ENCODE results near the gene FBXW7.

FBXW7 gene

DNA sequence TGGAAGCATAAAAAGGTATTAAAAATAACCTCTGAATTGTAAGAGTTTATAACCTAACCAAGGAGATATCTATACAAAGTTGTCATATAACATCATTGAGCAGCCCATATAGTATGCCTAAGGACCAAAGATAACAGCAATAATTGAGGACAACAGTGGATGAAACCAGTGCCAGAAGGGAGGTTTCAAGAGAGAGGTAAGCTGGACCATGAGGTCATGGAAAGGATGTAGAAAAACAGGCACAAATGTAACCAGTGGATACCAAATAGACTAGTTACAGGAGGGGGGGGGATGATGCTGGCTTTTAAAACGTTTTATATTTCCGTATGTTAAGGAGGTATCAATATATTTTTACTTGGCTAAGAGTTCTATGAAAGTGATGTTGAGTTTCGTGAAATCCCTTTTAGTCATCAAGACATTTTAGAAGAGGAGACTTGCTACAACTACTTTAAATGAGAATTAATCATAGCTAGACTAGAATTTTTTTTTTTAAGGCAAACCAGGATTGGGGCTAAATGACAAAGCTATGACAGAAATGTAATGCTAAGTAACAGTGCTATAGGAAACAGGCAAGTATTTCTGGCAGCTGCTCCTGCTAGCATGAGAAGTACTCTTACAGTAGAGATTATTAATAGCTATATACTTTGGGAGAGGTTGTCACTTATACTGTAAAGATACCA lies 161.1 kb downstream of the FBXW7 start:
- no peak for DNase-seq (ENCODE audit: low read depth in 4 of 4, low spot score in 1 of 4)

DNA sequence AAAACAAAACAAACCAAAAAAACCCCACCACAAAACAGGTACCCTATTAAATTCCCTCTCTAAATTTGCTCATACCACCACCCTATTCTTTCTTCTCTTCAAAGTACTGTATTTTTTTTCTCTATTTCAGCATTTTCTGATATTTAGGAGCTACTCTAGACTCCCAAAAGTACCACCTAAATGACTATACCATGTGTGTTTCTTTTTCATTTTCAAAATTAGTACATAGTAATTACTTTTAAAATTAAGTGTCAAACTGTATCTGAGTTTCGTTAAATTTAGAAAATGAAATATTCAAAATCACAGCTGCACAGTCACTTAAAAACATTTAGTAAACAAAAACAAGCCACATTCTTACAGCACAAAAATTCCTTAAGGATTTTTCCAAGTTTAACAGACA lies 161.7 kb downstream of the FBXW7 start:
- no peak for DNase-seq (ENCODE audit: low read depth in 4 of 4, low spot score in 1 of 4)

DNA sequence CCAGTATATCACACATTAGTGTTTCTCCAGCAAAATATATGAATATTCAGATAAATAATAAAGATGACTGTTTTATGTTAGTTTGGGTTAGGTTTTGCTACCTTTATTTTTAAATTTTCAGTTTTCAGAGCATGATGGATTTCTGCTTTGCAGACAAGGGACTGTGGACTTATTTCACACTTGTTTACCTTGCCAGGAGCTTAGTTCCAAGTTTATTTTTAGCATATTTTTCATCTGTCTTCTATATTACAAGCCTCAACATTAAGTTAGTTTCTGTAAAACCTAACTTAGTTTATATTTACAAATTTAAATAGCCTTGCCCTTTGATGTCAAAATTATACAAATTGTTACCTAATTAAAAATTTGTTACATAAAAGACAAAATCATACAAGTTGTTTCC lies 163.4 kb downstream of the FBXW7 start:
- no peak for DNase-seq (ENCODE audit: low read depth in 4 of 4, low spot score in 1 of 4)

DNA sequence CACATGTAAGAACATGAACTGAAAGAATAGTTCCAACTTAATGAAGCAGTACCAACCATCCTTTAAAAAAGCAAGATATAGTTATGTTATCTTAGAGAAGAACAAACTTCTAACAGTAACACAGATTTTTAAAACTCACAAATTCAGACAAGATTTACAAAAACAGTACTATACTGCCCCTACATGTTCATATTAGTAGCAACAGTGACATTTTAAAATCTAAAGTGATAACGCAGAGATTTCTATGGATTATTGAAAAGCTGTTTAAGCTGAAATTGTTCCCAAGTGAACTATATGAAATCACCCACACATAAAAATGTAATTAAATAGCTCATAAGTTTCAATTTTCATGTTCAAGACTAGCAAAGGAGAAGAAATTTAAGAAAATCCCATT lies 166.0 kb downstream of the FBXW7 start:
- DNase-seq (ENCODE audit: low read depth in 4 of 4, low spot score in 1 of 4), result no peak

DNA sequence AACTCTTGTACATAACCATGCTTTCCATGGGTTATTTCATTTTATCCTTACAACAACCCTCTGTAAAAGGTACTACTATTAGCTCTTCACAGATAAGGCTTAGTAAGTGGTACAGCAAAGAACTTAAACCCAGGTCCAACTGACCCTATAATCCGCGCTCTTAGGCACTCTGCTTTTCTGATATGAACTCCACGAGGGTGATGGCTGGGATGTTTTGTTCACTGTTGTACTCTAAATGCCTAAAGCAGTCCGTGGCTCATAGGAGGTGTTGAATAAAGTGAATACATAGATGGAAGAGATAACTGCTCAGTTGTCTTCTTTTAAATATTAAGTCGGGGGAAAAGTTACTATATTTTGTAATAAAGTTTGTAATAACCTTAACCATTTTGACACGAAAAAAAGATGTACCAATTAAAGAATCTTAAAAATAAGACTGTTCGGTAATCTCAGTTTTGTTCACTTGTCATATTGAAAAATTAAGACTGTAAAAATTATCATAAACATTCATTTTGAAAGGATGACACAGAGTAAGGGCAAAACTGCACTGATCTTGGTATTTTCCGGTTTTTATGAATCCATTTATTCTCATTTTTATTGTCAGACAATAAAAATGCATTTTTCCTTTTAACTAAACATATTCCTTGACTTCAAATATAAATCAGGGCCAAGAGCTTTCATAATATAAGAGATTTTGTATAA lies 166.5 kb downstream of the FBXW7 start:
- no peak for DNase-seq (ENCODE audit: low read depth in 4 of 4, low spot score in 1 of 4)

DNA sequence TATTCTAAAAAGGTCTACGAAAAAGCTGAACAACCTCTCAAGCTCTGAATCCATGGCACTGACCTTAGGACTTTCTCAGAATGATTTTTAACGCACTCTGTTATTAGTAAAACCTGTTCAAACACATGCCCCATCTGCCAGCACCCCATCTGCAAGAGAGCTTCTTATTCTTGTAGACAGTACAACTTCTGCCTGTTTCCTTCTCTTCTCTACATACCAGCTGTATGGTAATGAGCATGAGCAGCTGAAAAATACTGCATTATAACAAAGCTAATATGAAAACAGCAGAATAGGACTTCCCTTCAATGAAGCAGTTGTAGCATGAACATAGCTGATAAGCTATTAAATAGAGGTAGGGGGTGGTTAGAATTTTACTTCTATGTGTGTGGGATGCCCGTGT lies 167.9 kb downstream of the FBXW7 start:
- DNase-seq (ENCODE audit: low read depth in 4 of 4, low spot score in 1 of 4), result no peak

DNA sequence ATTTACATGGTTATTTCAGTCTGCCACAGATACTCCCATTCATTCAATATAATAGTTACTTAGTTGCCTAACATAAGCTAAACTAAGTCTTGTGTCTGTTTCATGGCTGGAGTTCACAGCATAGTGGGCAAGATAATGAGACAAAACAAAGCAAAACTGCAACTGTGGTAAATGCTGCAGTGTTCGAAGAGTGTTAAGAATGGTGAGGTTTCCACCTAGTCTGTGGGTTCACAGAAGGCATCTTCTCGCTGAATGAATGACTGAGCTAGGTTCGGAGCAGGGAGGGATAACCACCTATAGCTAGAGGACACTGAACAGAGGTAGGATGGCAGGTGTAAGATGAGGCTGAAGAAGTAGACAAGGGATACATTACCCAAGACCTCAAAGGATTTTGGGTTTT lies 171.0 kb downstream of the FBXW7 start:
- DNase-seq (ENCODE audit: low read depth in 4 of 4, low spot score in 1 of 4), result no peak

DNA sequence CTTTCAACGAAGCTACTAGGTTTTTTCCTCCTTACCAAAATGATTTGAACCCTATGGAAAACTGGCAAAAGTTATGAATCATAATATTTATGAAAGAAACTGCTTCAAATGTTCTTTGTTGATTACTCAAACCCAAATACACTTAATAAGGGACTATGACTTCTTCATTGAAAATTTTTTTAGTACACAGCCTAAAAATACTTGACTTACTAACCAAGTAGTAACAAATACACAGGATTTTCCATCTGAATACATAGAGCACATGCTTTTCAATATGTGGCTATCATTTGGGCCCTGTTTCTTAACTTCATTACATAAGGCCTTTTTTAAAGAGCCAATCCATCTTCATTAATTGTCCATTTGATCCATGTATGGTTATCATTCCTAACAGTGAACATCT lies 171.5 kb downstream of the FBXW7 start:
- DNase-seq (ENCODE audit: low read depth in 4 of 4, low spot score in 1 of 4), result no peak

DNA sequence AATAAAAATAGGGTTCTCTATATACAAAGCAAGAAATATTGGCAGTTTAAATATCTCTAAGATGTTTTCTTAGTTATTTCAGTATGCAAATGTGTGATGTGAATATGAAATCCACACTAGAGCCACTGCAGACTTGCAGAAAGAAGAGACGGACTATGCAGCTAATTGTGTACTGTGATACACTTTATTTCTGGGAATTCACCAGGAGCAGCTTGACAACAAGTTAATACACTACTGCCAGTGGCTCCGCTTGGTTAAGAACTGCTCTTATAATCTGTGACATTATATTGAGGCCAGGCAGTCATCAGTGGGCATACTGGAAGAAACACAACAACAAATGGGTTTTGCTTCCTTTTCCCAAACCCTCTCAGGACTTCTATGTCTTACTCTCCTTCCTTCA lies 172.0 kb downstream of the FBXW7 start:
- DNase-seq (ENCODE audit: low read depth in 4 of 4, low spot score in 1 of 4), result no peak

DNA sequence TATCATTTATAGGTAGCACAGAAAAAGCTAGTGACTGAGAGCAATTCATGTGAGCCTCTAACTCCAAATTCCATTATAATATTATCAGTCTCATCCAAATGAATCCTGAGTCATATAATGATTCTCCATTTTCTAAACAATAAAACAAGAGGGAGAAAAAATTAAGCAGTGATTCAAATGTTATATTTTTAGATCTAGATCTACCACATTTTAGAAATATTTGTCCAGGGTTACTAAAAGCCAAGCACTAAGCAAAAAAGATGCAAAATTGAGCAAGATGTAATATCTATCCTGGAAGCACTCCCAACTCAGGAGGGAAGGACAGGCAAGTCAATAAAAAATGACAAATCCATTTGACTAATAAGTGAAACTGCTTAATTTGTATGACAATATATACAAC lies 172.8 kb downstream of the FBXW7 start:
- DNase-seq (ENCODE audit: low read depth in 4 of 4, low spot score in 1 of 4), result no peak

DNA sequence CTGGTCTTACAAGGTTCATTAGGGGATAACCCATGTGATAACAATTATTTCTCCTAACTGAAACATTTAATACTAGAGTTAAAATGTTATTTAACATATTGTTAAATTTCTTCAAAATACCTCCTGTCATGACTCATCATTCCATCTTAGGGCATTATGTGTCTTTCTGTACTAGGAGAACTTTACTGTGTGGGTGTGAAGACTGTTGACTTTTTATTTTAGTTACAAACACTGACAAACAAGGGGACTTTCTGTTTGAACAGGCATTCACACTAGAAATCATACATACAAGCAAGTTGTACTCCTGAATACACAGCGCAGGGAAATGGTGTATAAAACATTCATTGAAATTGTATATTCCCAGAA lies 175.9 kb downstream of the FBXW7 start:
- DNase-seq (ENCODE audit: low read depth in 4 of 4, low spot score in 1 of 4), result no peak

DNA sequence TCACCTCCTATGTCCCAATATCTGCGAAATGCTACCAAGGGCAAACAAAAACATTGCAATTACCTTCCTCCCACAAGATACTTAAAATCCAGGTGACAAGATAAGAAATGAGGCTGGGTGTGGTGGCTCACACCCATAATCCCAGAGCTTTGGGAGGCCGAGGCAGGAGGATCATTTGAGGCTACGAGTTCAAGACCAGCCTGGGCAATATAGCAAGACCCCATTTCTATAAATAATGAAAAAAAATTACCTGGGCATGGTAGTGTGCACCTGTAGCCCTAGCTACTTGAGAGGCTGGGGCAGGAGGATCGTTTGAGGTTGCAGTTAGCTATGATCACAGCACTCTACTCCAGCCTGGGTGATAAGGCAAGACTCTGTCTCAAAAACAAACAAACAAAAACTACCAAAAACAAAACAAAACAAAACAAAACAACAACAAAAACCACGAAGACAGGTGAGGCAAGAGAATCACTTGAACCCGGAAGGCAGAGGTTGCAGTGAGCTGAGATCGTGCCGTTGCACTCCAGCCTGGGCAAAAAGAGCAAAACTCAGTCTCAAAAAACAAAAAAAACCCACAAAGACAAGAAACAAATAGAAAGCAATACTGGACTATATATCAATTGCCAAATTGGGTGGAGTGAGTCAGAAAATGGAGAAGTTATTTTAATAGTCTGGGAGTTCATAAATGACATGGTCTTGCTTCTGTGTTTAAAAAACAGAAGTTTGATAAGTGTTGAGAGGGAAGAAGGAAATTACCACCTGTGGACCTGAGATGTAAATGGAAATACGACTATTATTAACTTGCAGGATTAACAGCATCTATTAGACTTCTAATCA lies 176.5 kb downstream of the FBXW7 start:
- no peak for DNase-seq (ENCODE audit: low read depth in 4 of 4, low spot score in 1 of 4)

DNA sequence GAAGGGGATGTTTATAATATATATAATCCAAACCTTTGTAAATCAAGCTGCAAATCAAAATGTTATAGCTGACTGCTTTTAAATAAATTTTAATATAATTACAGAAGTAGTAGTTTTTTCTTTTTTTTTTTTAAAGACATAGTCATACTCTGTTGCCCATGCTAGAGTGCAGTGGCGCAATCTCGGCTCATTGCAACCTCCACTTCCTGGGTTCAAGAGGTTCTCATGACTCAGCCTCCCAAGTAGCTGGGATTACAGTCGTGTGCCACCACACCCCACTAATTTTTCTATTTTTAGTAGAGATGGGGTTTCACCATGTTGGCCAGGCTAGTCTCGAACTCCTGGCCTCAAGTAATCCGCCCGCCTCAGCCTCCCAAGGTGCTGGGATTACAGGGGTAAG lies 178.7 kb downstream of the FBXW7 start:
- DNase-seq (ENCODE audit: low read depth in 4 of 4, low spot score in 1 of 4), result no peak

DNA sequence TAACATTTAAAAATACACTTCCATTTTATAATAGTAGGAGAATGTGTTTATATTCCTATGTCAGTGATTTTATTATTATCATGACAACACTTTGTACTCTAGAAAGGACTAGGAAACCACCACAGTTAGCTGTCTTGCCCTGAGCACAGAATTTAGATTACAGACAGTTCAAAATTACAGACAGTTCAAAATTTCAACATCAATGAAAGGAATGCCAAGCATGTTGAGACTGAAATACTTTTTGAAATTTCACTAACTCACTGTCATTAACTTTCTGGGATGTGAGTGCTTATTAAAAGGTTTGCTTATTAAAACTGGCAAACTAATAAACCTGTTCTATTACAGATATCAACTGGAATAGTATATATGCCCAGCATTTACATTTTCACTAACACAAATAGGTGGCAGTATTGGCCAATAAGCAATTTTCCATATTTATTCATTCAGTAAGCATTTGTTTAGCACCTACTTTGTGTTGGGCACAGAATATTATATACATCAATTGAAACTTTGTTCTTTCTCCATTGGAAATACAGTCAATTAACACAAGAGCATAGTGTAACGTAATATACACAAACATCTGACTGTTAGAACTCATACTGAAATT lies 179.4 kb downstream of the FBXW7 start:
- no peak for DNase-seq (ENCODE audit: low read depth in 4 of 4, low spot score in 1 of 4)

DNA sequence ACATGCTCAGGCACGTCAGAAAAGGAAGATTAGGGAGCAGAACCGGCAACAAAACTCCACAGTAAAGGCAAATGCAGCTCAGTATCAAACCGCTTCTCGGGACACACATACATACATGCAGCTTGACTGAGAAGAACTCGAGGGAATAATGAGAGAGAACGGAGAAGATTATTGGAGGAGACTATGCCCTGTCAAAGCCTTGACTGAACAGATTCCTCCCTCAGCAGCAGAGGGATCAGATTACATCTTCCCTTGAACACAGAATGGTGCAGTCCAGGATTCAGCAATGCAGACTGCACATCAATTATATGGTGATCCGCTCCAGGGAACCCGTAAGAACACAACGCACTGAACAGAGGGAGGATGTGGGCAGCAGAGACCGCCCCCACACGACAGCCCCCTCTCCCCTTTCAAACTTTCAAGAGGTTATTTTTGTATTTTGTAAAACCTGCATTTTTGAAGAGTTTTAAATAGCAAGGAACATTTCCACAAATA lies 183.2 kb downstream of the FBXW7 start:
- DNase-seq (ENCODE audit: low read depth in 4 of 4, low spot score in 1 of 4), result no peak

DNA sequence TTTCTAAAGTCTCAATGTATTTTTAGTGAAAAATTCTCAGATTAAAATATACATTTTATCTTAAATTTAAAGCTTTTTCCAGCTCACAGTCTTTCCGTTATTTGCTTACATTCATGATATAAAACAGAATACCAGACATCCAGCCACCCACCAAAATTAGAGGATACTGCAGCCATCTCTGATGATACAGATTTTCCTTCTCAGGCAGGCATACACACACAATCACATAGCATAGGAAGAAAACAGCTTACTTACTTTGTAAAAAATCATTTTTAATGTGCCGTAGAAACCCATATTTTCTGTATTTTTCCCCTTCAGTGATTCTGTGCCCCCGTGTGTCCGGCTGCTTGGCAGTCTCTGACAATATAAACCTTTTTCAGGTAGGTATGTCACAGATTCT lies 183.7 kb downstream of the FBXW7 start:
- no peak for DNase-seq (ENCODE audit: low read depth in 4 of 4, low spot score in 1 of 4)

DNA sequence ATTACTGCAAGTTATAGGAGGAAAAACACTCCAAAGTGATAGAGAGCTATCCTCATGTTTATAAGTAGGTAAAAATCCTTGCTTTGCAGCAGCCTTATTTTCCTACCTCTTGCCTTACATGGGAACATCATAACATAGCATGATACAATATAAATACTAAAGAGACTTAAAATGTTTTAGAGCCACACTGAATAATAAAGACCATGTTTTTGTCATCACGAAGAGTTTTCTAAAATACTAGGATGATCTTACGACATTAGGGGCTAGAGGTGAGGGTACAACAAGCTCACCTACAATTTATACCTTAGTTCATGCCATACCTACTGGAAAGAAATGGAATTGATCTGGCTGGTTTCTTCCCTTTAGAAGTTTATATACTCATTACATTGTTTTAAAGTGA lies 184.8 kb downstream of the FBXW7 start:
- DNase-seq (ENCODE audit: low read depth in 4 of 4, low spot score in 1 of 4), result no peak

DNA sequence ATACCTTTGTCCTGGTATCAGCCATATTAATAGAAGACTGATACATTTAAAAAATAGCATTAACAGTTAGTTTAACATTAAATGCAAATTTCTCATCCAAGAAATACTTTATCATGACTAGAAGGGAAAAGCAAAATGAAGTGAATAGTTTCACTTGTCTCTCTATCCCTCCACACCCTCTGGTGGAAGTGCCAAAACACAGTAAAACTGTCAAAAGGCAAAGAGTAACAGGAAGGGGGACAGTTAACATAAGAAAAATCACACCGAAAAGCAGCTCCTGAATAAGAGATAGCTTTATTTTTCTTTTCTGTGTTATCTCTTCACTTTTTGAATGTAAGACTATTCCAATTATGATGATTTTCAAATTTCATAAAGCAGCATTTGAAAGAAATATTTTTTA lies 187.2 kb downstream of the FBXW7 start:
- DNase-seq (ENCODE audit: low read depth in 4 of 4, low spot score in 1 of 4), result no peak

DNA sequence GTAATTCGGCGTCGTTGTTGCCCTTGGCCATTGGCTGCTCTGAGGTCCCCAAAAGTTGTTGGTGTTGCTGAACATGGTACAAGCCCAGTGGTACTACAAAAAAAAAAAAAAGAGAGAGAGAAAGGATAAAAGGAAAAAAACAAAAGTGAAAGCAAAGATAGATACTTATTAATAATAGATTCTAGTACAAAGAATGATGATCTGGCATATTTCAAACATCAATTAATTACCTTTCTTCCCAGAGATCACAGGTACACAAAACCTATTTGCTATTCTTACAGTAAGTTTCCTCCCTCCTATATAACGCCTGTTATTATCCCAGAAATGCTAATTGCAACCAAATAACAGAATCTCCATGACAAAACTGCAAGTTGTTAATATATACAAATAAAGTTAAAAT lies 188.9 kb downstream of the FBXW7 start:
- DNase-seq (ENCODE audit: low read depth in 4 of 4, low spot score in 1 of 4), result no peak

DNA sequence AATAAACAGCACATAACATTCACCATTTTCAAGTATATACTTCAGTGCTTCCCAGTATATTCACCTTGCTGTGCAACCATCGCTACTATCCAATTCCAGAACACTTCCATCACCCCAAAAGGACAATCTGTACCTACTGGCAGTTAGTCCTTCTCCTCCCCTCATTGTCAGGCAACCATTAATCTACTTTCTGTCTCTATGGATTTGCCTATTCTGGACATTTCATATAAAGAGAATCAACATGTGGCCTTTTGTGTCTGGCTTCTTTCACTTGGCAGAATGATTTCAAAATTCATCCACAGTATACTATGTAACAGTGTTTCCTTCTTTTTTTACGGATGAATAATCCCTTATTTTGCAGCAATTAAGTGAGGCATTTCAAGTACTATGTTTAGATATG lies 189.4 kb downstream of the FBXW7 start:
- no peak for DNase-seq (ENCODE audit: low read depth in 4 of 4, low spot score in 1 of 4)

DNA sequence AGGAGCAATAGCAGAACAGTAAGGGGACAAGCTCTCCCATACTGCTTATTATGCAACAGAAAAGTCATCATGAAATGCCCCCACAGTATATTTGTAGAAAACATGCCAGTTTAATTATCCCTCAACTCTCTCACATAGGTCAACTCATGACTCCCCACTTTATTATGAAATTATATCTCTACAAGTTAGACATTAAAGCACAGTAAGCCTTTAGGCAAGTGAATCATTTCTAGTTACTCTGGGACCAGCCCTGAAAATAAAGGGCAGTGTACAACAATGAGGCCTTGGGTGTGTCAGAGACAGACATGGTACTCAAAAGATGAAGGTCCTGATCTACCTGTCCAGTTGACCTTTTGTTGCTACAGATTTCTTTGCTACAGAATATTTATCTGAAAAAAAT lies 191.9 kb downstream of the FBXW7 start:
- no peak for DNase-seq (ENCODE audit: low read depth in 4 of 4, low spot score in 1 of 4)

DNA sequence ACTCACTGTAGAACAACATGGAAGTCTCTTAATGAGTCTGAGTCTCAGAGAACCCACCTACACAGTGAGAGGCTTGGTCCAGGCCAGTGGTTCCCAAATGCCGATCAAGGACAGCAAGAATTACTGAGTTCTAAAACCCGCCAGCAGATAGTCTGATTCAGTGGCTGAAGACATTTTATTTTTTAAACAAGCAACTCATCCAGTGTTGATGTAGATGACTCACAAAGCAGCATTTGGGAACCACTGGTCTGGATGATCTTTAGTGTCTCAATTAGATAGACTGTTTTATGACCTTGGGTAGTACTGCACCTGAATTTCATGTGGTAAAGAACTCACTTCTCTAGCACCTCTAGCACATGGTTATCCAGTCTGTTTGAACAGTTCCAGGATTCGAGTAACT lies 193.6 kb downstream of the FBXW7 start:
- DNase-seq (ENCODE audit: low read depth in 4 of 4, low spot score in 1 of 4), result no peak

Data from stimulated activated CD4-positive, alpha-beta T cell treated with anti-CD3 and anti-CD28 coated beads, Interleukin-1b, Interleukin-23, amount 100 ng/mL, for 24 hours (primary cell).